Measurements from ENCODE around the gene SYNPO2. TPM values are rescaled to one million over a fixed set of nuclear protein-coding genes. Genes with fewer than 3 reads are reported as not detected.
A peak's percentile ranks its signal among the peaks of the same experiment; 100 is the strongest.

Gene SYNPO2
- total RNA-seq, 2 experiments from 2014 or later = 0.13 to 0.18 TPM

- intact Hi-C loops (cut with micrococcal nuclease) = no loop called here
- Mint-ChIP-seq H3K4me1 (ENCODE audit: low read depth) (peaks cover 10% of the 10 kb centered on the region), H3K27ac (no peak overlapping the region), H3K36me3 (ENCODE audit: low read depth) (no peaks in the 10 kb centered on the region), H3K4me3 (no peak overlapping the region), H3K27me3 (no peaks in the 10 kb centered on the region), H3K9me3 (no peaks in the 10 kb centered on the region)
- no peak for DNase-seq
- TF ChIP-seq, protein P1, sequence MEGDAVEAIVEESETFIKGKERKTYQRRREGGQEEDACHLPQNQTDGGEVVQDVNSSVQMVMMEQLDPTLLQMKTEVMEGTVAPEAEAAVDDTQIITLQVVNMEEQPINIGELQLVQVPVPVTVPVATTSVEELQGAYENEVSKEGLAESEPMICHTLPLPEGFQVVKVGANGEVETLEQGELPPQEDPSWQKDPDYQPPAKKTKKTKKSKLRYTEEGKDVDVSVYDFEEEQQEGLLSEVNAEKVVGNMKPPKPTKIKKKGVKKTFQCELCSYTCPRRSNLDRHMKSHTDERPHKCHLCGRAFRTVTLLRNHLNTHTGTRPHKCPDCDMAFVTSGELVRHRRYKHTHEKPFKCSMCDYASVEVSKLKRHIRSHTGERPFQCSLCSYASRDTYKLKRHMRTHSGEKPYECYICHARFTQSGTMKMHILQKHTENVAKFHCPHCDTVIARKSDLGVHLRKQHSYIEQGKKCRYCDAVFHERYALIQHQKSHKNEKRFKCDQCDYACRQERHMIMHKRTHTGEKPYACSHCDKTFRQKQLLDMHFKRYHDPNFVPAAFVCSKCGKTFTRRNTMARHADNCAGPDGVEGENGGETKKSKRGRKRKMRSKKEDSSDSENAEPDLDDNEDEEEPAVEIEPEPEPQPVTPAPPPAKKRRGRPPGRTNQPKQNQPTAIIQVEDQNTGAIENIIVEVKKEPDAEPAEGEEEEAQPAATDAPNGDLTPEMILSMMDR (IDR thresholded peaks at IDR 0.05) = no peak
- POLR2A ChIA-PET = no interaction called here
- CTCF ChIA-PET = interaction anchor here (0.6 to 1.1 kb wide), 6 partner anchors 10 to 418 kb away, joined by 3 to 5 read pairs (median 3); no protein-coding TSS in a partner anchor
- no peak for ATAC-seq
Observed at GRCh38 chr4:119034276-119035008, 145.8 kb downstream of the SYNPO2 start.

DNA sequence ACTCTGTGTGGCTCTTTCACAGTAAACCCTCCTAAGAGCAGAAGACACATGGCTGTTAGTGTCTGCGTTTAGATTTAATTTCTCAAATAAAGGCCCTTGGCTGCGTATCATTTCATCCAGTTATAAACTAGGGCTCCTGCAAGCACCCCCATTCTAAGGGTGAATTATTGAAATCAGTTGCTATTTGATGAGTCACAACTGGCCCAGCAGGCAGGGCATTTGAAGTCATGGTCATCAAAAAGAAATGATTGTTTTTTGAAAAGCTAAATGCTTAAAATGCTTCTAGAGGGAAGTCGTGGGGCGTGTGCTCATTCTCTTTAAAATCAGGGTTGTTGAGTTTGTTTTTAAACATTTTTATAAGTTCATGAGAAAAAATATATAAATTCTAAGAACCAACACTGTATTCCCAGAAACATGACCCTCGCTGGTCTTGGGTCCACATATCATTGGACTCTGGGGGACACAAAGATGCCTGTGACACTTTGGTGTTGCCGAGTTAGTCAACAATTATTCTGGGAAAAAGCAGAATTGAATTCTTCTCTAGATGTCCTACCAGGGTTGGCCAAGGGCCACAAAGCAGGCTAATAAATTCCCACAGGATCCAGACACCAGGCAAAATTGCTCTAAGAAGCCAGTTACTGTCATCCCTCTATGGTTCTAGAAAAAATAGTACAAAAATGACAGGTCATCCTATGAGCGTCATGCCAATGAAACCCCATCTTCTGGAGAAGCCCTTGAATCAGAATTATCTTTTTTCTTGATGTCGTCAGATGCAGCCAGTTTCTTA, 147.5 kb downstream of the SYNPO2 start:
- Mint-ChIP-seq H3K9me3 (no peaks in the 10 kb centered on the region), H3K4me3 (no peak overlapping the region), H3K27ac (no peak overlapping the region), H3K27me3 (no peaks in the 10 kb centered on the region), H3K4me1 (ENCODE audit: low read depth) (peaks cover 10% of the 10 kb centered on the region), H3K36me3 (ENCODE audit: low read depth) (no peaks in the 10 kb centered on the region)
- CTCF ChIA-PET = no interaction called here
- POLR2A ChIA-PET = no interaction called here
- TF ChIP-seq, protein P1 (IDR thresholded peaks at IDR 0.05) = no peak
- DNase-seq = no peak
- ATAC-seq = no peak
- intact Hi-C loops (cut with micrococcal nuclease) = no loop called here

- Mint-ChIP-seq H3K36me3 (ENCODE audit: low read depth) (no peaks in the 10 kb centered on the region), H3K4me3 (no peak overlapping the region), H3K9me3 (no peaks in the 10 kb centered on the region), H3K4me1 (ENCODE audit: low read depth) (peaks cover 13% of the 10 kb centered on the region), H3K27me3 (no peaks in the 10 kb centered on the region), H3K27ac (no peak overlapping the region)
- TF ChIP-seq, protein P1 (IDR thresholded peaks at IDR 0.05) = no peak
- ChIA-PET POLR2A (no interaction called here), CTCF (interaction anchor here (0.7 to 1.0 kb wide), 2 partner anchors 10 to 55 kb away, joined by 3 to 4 read pairs; no protein-coding TSS in a partner anchor)
- intact Hi-C loops (cut with micrococcal nuclease) = no loop called here
- DNase-seq (no peak), ATAC-seq (no peak)
Observed at GRCh38 chr4:119037709-119038108, 149.1 kb downstream of the SYNPO2 start.

GRCh38 chr4:119038116-119038841, 149.6 kb downstream of the SYNPO2 start:
- ATAC-seq (peak; percentile 45), DNase-seq (no peak)
- TF ChIP-seq, protein P1 (IDR thresholded peaks at IDR 0.05) = no peak
- no peak overlapping the region for H3K27ac Mint-ChIP-seq
- H3K36me3 Mint-ChIP-seq (ENCODE audit: low read depth) = no peaks in the 10 kb centered on the region
- no peaks in the 10 kb centered on the region for H3K27me3 Mint-ChIP-seq
- H3K4me3 Mint-ChIP-seq = no peak overlapping the region
- CTCF ChIA-PET = interaction anchor here (0.7 to 4.8 kb wide), 4 partner anchors 11 to 252 kb away, joined by 3 to 57 read pairs (median 20); partner anchors contain the start of gene USP53
- H3K9me3 Mint-ChIP-seq = no peaks in the 10 kb centered on the region
- intact Hi-C loops (cut with micrococcal nuclease) = no loop called here
- H3K4me1 Mint-ChIP-seq (ENCODE audit: low read depth) = peaks cover 13% of the 10 kb centered on the region
- POLR2A ChIA-PET = no interaction called here
